ENCODE measurements around the gene BAIAP2.

BAIAP2 gene

DNA sequence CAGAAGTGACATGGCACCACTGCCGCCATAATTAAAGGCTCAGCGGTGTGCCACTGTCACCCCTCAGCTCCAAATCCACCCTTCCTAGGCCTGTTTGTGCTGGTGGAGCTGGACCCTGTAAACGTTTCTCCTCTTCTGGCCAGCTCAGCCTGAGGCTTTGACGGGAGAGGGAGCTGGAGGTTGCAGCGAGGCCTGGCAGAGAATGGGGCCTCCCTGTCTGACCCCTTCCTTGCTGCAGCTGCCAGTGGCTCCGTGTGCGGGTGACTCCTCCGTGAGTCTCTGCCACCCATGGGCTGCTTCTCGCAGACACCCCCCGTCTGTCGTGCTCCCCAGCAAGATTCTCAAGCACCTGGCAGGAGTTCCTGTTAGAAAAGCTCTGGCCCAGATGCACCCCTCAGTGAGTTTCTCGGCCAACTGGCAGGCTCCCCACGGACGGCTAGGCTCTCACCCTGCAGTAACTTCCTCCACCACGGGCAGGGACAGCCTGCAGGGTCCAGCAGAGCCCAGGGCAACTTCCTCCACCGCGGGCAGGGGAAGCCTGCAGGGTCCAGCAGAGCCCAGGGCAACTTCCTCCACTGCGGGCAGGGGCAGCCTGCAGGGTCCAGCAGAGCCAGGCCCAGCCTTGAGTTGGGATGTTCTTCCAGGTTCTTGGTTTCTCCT, 48.0 kb upstream of the BAIAP2 start:
- no peak for ATAC-seq
- TF ChIP-seq, protein P1, sequence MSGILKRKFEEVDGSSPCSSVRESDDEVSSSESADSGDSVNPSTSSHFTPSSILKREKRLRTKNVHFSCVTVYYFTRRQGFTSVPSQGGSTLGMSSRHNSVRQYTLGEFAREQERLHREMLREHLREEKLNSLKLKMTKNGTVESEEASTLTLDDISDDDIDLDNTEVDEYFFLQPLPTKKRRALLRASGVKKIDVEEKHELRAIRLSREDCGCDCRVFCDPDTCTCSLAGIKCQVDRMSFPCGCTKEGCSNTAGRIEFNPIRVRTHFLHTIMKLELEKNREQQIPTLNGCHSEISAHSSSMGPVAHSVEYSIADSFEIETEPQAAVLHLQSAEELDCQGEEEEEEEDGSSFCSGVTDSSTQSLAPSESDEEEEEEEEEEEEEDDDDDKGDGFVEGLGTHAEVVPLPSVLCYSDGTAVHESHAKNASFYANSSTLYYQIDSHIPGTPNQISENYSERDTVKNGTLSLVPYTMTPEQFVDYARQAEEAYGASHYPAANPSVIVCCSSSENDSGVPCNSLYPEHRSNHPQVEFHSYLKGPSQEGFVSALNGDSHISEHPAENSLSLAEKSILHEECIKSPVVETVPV (CRISPR knock-in tag; IDR thresholded peaks at IDR 0.05): no peak
- TF ChIP-seq TOX (CRISPR knock-in tag; IDR thresholded peaks at IDR 0.05; ENCODE audit: borderline replicate concordance) (no peak), ESRRG (CRISPR knock-in tag; IDR thresholded peaks at IDR 0.05) (no peak), ZNF70 (CRISPR knock-in tag; IDR thresholded peaks at IDR 0.05) (no peak), PPARA (CRISPR knock-in tag; IDR thresholded peaks at IDR 0.05; ENCODE audit: borderline replicate concordance) (no peak), RARB (CRISPR knock-in tag; IDR thresholded peaks at IDR 0.05) (no peak), ZNF8 (CRISPR knock-in tag; IDR thresholded peaks at IDR 0.05) (no peak)
- TF ChIP-seq, protein P2, sequence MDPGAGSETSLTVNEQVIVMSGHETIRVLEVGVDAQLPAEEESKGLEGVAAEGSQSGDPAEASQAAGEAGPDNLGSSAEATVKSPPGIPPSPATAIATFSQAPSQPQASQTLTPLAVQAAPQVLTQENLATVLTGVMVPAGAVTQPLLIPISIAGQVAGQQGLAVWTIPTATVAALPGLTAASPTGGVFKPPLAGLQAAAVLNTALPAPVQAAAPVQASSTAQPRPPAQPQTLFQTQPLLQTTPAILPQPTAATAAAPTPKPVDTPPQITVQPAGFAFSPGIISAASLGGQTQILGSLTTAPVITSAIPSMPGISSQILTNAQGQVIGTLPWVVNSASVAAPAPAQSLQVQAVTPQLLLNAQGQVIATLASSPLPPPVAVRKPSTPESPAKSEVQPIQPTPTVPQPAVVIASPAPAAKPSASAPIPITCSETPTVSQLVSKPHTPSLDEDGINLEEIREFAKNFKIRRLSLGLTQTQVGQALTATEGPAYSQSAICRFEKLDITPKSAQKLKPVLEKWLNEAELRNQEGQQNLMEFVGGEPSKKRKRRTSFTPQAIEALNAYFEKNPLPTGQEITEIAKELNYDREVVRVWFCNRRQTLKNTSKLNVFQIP (CRISPR knock-in tag; IDR thresholded peaks at IDR 0.05; ENCODE audit: borderline replicate concordance, low read depth): no peak
- TF ChIP-seq, protein P3, sequence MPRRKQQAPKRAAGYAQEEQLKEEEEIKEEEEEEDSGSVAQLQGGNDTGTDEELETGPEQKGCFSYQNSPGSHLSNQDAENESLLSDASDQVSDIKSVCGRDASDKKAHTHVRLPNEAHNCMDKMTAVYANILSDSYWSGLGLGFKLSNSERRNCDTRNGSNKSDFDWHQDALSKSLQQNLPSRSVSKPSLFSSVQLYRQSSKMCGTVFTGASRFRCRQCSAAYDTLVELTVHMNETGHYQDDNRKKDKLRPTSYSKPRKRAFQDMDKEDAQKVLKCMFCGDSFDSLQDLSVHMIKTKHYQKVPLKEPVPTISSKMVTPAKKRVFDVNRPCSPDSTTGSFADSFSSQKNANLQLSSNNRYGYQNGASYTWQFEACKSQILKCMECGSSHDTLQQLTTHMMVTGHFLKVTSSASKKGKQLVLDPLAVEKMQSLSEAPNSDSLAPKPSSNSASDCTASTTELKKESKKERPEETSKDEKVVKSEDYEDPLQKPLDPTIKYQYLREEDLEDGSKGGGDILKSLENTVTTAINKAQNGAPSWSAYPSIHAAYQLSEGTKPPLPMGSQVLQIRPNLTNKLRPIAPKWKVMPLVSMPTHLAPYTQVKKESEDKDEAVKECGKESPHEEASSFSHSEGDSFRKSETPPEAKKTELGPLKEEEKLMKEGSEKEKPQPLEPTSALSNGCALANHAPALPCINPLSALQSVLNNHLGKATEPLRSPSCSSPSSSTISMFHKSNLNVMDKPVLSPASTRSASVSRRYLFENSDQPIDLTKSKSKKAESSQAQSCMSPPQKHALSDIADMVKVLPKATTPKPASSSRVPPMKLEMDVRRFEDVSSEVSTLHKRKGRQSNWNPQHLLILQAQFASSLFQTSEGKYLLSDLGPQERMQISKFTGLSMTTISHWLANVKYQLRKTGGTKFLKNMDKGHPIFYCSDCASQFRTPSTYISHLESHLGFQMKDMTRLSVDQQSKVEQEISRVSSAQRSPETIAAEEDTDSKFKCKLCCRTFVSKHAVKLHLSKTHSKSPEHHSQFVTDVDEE (CRISPR knock-in tag; IDR thresholded peaks at IDR 0.05): no peak

DNA sequence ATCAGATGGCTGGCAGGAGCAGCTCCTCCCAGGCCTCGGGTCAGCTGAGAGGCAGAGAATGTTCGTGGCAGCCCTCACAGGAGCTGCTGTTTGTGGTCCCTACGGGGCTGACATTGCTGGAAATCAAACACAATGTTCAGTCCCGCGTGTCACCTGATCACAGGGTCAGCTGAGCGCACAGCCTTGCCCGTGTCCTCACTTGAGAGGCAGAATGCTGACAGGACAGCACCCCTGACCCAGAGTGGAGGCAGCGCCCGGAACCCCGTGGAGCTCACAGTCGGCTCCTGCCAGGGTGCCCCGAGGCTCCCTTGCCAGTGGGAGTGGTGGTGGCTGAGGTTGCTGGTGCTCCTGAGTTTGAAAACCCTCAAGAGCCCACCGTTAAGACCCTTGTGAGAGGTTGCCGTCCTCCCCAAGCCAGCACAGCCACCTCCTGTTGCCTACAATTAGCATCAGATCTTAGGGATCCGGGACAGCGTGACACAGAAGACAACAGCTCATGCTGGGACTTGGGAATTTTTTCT, 47.0 kb upstream of the BAIAP2 start:
- ATAC-seq: no peak
- TF ChIP-seq ARNTL (CRISPR knock-in tag; IDR thresholded peaks at IDR 0.05; ENCODE audit: borderline replicate concordance, low read depth) (no peak), ISL1 (CRISPR knock-in tag; IDR thresholded peaks at IDR 0.05) (no peak), BACH2 (CRISPR knock-in tag; IDR thresholded peaks at IDR 0.05; ENCODE audit: borderline replicate concordance) (no peak), CSDC2 (CRISPR knock-in tag; IDR thresholded peaks at IDR 0.05) (no peak), ZC3H10 (CRISPR knock-in tag; IDR thresholded peaks at IDR 0.05) (no peak), ZFP3 (CRISPR knock-in tag; IDR thresholded peaks at IDR 0.05) (no peak), OSR1 (CRISPR knock-in tag; IDR thresholded peaks at IDR 0.05) (no peak), TOX (CRISPR knock-in tag; IDR thresholded peaks at IDR 0.05; ENCODE audit: borderline replicate concordance) (no peak), ESRRG (CRISPR knock-in tag; IDR thresholded peaks at IDR 0.05) (no peak), GLIS3 (CRISPR knock-in tag; IDR thresholded peaks at IDR 0.05) (no peak), SNAI2 (CRISPR knock-in tag; IDR thresholded peaks at IDR 0.05) (no peak)
- TF ChIP-seq, protein P4, sequence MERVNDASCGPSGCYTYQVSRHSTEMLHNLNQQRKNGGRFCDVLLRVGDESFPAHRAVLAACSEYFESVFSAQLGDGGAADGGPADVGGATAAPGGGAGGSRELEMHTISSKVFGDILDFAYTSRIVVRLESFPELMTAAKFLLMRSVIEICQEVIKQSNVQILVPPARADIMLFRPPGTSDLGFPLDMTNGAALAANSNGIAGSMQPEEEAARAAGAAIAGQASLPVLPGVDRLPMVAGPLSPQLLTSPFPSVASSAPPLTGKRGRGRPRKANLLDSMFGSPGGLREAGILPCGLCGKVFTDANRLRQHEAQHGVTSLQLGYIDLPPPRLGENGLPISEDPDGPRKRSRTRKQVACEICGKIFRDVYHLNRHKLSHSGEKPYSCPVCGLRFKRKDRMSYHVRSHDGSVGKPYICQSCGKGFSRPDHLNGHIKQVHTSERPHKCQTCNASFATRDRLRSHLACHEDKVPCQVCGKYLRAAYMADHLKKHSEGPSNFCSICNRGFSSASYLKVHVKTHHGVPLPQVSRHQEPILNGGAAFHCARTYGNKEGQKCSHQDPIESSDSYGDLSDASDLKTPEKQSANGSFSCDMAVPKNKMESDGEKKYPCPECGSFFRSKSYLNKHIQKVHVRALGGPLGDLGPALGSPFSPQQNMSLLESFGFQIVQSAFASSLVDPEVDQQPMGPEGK (CRISPR knock-in tag; IDR thresholded peaks at IDR 0.05; ENCODE audit: borderline replicate concordance): no peak
- TF ChIP-seq, protein P1 (CRISPR knock-in tag; IDR thresholded peaks at IDR 0.05): no peak

DNA sequence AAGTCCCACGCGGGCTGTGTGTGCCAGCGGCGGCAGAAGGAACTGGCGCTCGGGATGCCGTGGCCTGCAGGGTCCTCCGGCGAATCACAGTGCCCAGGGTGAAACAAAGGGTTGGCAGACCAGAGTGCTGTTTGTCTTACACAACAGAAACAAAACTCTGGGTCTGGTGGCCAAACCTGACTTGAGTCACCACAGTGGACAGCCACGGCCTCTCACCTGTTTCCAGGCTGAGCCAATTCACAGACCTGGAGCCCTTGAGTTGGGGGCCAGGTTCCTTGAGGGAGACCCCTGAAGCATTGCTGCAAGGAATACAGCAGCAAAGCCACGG, 45.4 kb upstream of the BAIAP2 start:
- ATAC-seq: no peak
- TF ChIP-seq ZNF565 (CRISPR knock-in tag; conservative IDR thresholded peaks at IDR 0.05; ENCODE audit: low read depth): no peak
- TF ChIP-seq, protein P3 (CRISPR knock-in tag; IDR thresholded peaks at IDR 0.05): no peak
- TF ChIP-seq ZC3H10 (CRISPR knock-in tag; IDR thresholded peaks at IDR 0.05): no peak
- TF ChIP-seq RARB (CRISPR knock-in tag; IDR thresholded peaks at IDR 0.05): no peak
- TF ChIP-seq ZFP3 (CRISPR knock-in tag; IDR thresholded peaks at IDR 0.05): no peak
- TF ChIP-seq, protein P4 (CRISPR knock-in tag; IDR thresholded peaks at IDR 0.05; ENCODE audit: borderline replicate concordance): no peak
- TF ChIP-seq BACH2 (CRISPR knock-in tag; IDR thresholded peaks at IDR 0.05; ENCODE audit: borderline replicate concordance): no peak
- TF ChIP-seq, protein P5, sequence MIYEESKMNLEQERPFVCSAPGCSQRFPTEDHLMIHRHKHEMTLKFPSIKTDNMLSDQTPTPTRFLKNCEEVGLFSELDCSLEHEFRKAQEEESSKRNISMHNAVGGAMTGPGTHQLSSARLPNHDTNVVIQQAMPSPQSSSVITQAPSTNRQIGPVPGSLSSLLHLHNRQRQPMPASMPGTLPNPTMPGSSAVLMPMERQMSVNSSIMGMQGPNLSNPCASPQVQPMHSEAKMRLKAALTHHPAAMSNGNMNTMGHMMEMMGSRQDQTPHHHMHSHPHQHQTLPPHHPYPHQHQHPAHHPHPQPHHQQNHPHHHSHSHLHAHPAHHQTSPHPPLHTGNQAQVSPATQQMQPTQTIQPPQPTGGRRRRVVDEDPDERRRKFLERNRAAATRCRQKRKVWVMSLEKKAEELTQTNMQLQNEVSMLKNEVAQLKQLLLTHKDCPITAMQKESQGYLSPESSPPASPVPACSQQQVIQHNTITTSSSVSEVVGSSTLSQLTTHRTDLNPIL (CRISPR knock-in tag; IDR thresholded peaks at IDR 0.05; ENCODE audit: low read depth): no peak
